SJCRH30 (cell line): ENCODE measurements around the gene OCIAD2. TPM values are rescaled to one million over a fixed set of nuclear protein-coding genes. Genes with fewer than 3 reads are reported as not detected.
"Not testable (repeated sequence)": the region's sequence is repeated elsewhere in the genome, so short reads cannot be mapped to it uniquely, and the experiment has no call there.

Experiments
- DNase-seq, 2 experiments: peaks; one replicate each; pipeline ENCODE4 v3.0.0-alpha.2; 2015 to 2020
- H3K27ac ChIP-seq: fragments of 250-450 bp; sonication (Bioruptor Pico); 2 replicates; pipeline ENCODE4 v1.5.1; 2020; ENCODE audit warnings: mild to moderate bottlenecking, moderate library complexity
- H3K27me3 ChIP-seq: fragments of 250-450 bp; sonication (Bioruptor Pico); 2 replicates; pipeline ENCODE4 v1.5.1; 2020; ENCODE audit warnings: mild to moderate bottlenecking, moderate library complexity
- H3K36me3 ChIP-seq: fragments of 250-450 bp; sonication (Bioruptor Pico); 2 replicates; pipeline ENCODE4 v1.5.1; 2020; ENCODE audit warnings: mild to moderate bottlenecking, moderate library complexity
- H3K4me1 ChIP-seq: fragments of 250-450 bp; sonication (Bioruptor Pico); 2 replicates; pipeline ENCODE4 v1.5.1; 2020; ENCODE audit warnings: mild to moderate bottlenecking, moderate library complexity
- H3K4me3 ChIP-seq: fragments of 250-450 bp; sonication (Bioruptor Pico); 2 replicates; pipeline ENCODE4 v1.5.1; 2020; ENCODE audit warnings: mild to moderate bottlenecking, moderate library complexity
- H3K9me3 ChIP-seq: fragments of 250-450 bp; sonication (Bioruptor Pico); replicated peaks from 2 replicates; pipeline ENCODE4 v1.5.1; 2020; ENCODE audit warnings: mild to moderate bottlenecking, moderate library complexity
- total RNA-seq: library from RNA; depleted of rRNA; stranded (reverse); fragments of >200 nt; shearing (Covaris generic); gene quantifications from 2 replicates; pipeline ENCODE4 v1.2.3, GENCODE V29; 2014; rRNA removed

OCIAD2 gene
- total RNA-seq, 1 experiment from 2014 or later, result 68.7 TPM

GRCh38 chr4:48853604-48854394 is 52.8 kb downstream of the OCIAD2 start:
- Histone ChIP-seq H3K27me3 (no peaks in the 10 kb centered on the region), H3K36me3 (peaks cover 85% of the 10 kb centered on the region), H3K4me1 (no peaks in the 10 kb centered on the region), H3K4me3 (no peak overlapping the region), H3K9me3 (no peaks in the 10 kb centered on the region; the same call in 1 of the 2 replicates), H3K27ac (no peak overlapping the region)
- no peak for DNase-seq

GRCh38 chr4:48851651-48852050 is 54.9 kb downstream of the OCIAD2 start:
- no peak for DNase-seq
- Histone ChIP-seq H3K4me3 (no peak overlapping the region), H3K4me1 (no peaks in the 10 kb centered on the region), H3K27me3 (no peaks in the 10 kb centered on the region), H3K27ac (no peak overlapping the region), H3K36me3 (peaks cover 73% of the 10 kb centered on the region), H3K9me3 (no peaks in the 10 kb centered on the region)

- H3K36me3 ChIP-seq, result peaks cover 73% of the 10 kb centered on the region
- DNase-seq, H3K27ac ChIP-seq, H3K9me3 ChIP-seq, H3K4me1 ChIP-seq, H3K4me3 ChIP-seq, H3K27me3 ChIP-seq: not testable (repeated sequence)
Measured at GRCh38 chr4:48848799-48849198, 57.8 kb downstream of the OCIAD2 start.

GRCh38 chr4:48844843-48845242 is 61.7 kb downstream of the OCIAD2 start:
- no peak for DNase-seq
- Histone ChIP-seq H3K4me1 (no peaks in the 10 kb centered on the region), H3K27ac (no peak overlapping the region), H3K36me3 (peaks cover 75% of the 10 kb centered on the region), H3K27me3 (no peaks in the 10 kb centered on the region), H3K4me3 (no peak overlapping the region), H3K9me3 (no peaks in the 10 kb centered on the region)

GRCh38 chr4:48841045-48841827 is 65.3 kb downstream of the OCIAD2 start:
- no peak for DNase-seq
- peaks cover 84% of the 10 kb centered on the region for H3K36me3 ChIP-seq
- no peaks in the 10 kb centered on the region for H3K9me3 ChIP-seq
- H3K4me3 ChIP-seq, result no peak overlapping the region
- no peaks in the 10 kb centered on the region for H3K27me3 ChIP-seq
- H3K27ac ChIP-seq, result no peak overlapping the region
- H3K4me1 ChIP-seq, result no peaks in the 10 kb centered on the region

DNA sequence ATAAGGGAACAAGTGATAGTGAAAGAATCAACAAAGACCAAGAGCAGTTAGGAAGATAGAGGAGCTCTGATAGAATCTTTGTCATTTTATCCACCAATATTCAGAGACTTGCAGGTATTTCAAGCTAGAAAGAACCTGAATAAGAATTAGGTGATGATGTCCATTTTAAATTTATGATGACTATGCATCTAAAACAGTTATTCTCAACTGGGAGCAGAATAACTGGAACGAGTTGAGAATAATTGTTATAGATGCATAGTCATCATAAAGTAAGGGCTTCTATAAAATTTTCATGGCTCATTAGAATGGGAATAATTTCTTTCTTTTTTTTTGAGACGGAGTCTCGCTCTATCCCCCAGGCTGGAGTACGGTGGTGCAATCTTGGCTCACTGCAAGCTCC is 69.9 kb downstream of the OCIAD2 start:
- H3K4me3 ChIP-seq, result no peak overlapping the region
- H3K9me3 ChIP-seq, result no peaks in the 10 kb centered on the region
- no peaks in the 10 kb centered on the region for H3K27me3 ChIP-seq
- peaks cover 77% of the 10 kb centered on the region for H3K36me3 ChIP-seq
- DNase-seq, result no peak
- peaks cover 10% of the 10 kb centered on the region for H3K4me1 ChIP-seq
- H3K27ac ChIP-seq, result no peak overlapping the region

Other genes starting within 250 kb of the OCIAD2 start
- 57.3 and 67.7 TPM in 2 replicates for gene FRYL, start 126.5 kb downstream of the OCIAD2 start, total RNA-seq
- gene OCIAD1, start 75.7 kb downstream of the OCIAD2 start, total RNA-seq, result 168 and 181 TPM in 2 replicates
- not detected in 2 replicates for gene CWH43, start 79.5 kb upstream of the OCIAD2 start, total RNA-seq